ENCODE results near the gene ETV4.

GRCh38 chr17:43532581-43532980 lies 13.6 kb downstream of the ETV4 start:
- TF ChIP-seq CTCF (IDR thresholded peaks at IDR 0.05; ENCODE audit: poor library complexity) = no peak
- no peak for TF ChIP-seq EZH2 (IDR thresholded peaks at IDR 0.05; ENCODE audit: borderline replicate concordance)
- TF ChIP-seq EZH2phosphoT487 (IDR thresholded peaks at IDR 0.05; ENCODE audit: low read depth, severe bottlenecking, unreplicated experiment) = no peak
